ENCODE data around the gene ARPP21. TPM values are rescaled to one million over a fixed set of nuclear protein-coding genes. Genes with fewer than 3 reads are reported as not detected.

Gene ARPP21
- total and polyA plus RNA-seq, 2 donors (not counting 3 experiments of a cell fraction or from before 2014, with no cell fraction given): not detected

DNA sequence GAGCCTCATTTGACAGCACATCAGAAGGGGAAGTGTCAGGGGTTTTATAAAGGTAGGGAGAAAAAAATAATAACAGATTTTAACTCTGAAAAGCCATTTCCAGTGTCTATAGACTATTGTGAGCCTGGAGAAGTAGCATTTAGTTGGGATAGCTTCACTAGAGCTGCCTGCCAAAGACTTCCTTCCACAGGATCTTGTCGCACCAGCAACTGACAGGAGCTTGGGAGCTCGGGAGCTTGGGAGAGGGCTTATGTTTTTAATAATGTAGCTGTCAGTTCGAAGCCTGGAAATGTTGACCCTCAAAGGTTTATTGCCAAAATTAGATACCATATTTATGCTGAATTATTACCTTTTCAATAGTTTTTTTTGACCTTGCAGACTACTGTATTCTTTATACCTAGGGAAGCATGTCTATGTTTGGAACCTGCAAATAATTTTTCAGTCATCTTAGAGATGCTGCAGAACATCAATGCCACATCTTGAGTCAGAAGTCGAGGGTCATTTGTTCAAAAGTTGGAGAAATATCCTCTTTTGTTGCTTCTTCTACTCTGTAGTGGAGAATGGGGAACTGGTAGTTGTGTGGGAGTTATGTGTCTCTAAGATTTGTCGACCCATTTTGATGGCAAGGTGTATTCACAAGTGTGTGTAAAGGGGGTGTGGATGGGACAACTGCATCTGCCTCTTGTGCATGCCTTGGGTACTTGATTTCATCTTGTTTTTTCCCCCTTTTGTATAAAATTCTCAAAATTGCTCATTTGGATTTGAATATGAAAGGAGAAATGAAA is 41.7 kb downstream of the ARPP21 start:
- CTCF ChIA-PET: interaction anchor here (1.6 kb wide), 1 partner anchor 16 kb away, joined by 3 read pairs; no protein-coding TSS in a partner anchor
- dilution Hi-C loops (cut with MboI; ENCODE audit: extremely low pct_ligation_motif_present, low sequenced_read_pairs) (no loop called here), intact Hi-C loops (cut with micrococcal nuclease) (no loop called here)
- Histone ChIP-seq H3K4me2 (ENCODE audit: insufficient read depth, low read length) (no peak overlapping the region), H3K4me1 (ENCODE audit: control insufficient read depth, extremely low read depth, insufficient read depth, low read length) (no peaks in the 10 kb centered on the region), H3K27me3 (ENCODE audit: control insufficient read depth in 2 of 2, insufficient read depth in 2 of 2, low read length in 2 of 2) (peaks cover 2 to 24% of the 10 kb centered on the region in 2 experiments), H3K9me3 (replicated peaks; ENCODE audit: control insufficient read depth, insufficient read depth, low read length) (no peaks in the 10 kb centered on the region), H3K79me2 (ENCODE audit: control insufficient read depth, insufficient read depth, low read length) (no peaks in the 10 kb centered on the region), H3K9ac (replicated peaks; ENCODE audit: extremely low read depth, insufficient read depth, low read length) (no peak overlapping the region), H2AFZ (ENCODE audit: low read depth, low read length) (no peak overlapping the region), H3K36me3 (ENCODE audit: control insufficient read depth in 2 of 2, extremely low read depth in 1 of 2, insufficient read depth in 2 of 2, low read length in 2 of 2) (no peaks in the 10 kb centered on the region), H3K4me3 (replicated peaks in 1 of 3; ENCODE audit: insufficient read depth in 1 of 3, low read depth in 1 of 3, low read length in 3 of 3) (no peak overlapping the region), H3K27ac (ENCODE audit: insufficient read depth, low read depth, low read length) (no peak overlapping the region), H4K20me1 (replicated peaks; ENCODE audit: control insufficient read depth, extremely low read depth, insufficient read depth, low read length) (no peaks in the 10 kb centered on the region), H3K9me1 (replicated peaks; ENCODE audit: control insufficient read depth, extremely low read depth, insufficient read depth, low read length) (peaks cover 2% of the 10 kb centered on the region)
- FAIRE-seq: no peak
- no TSS peak for BruUV-seq (replicated peaks)
- TF ChIP-seq, protein P1, sequence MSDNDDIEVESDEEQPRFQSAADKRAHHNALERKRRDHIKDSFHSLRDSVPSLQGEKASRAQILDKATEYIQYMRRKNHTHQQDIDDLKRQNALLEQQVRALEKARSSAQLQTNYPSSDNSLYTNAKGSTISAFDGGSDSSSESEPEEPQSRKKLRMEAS (IDR thresholded peaks at IDR 0.05; ENCODE audit: insufficient read depth, insufficient read length): no peak
- no peak for TF ChIP-seq MYC (IDR thresholded peaks at IDR 0.05; ENCODE audit: low read depth, low read length)
- TF ChIP-seq FOS (IDR thresholded peaks at IDR 0.05; ENCODE audit: borderline replicate concordance, insufficient read depth, low read length): no peak
- TF ChIP-seq, protein P2, sequence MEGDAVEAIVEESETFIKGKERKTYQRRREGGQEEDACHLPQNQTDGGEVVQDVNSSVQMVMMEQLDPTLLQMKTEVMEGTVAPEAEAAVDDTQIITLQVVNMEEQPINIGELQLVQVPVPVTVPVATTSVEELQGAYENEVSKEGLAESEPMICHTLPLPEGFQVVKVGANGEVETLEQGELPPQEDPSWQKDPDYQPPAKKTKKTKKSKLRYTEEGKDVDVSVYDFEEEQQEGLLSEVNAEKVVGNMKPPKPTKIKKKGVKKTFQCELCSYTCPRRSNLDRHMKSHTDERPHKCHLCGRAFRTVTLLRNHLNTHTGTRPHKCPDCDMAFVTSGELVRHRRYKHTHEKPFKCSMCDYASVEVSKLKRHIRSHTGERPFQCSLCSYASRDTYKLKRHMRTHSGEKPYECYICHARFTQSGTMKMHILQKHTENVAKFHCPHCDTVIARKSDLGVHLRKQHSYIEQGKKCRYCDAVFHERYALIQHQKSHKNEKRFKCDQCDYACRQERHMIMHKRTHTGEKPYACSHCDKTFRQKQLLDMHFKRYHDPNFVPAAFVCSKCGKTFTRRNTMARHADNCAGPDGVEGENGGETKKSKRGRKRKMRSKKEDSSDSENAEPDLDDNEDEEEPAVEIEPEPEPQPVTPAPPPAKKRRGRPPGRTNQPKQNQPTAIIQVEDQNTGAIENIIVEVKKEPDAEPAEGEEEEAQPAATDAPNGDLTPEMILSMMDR (IDR thresholded peaks at IDR 0.05; ENCODE audit: extremely low read depth in 1 of 2, insufficient read depth in 1 of 2, low read depth in 1 of 2, low read length in 2 of 2): no peak
- no peak for TF ChIP-seq POLR2AphosphoS5 (IDR thresholded peaks at IDR 0.05; ENCODE audit: insufficient read depth, low read depth, low read length)
- no peak for TF ChIP-seq GATA2 (IDR thresholded peaks at IDR 0.05; ENCODE audit: insufficient read depth, insufficient read length, low read depth, low read length)
- TF ChIP-seq JUN (IDR thresholded peaks at IDR 0.05; ENCODE audit: borderline replicate concordance, insufficient read depth, insufficient read length, low read depth): no peak
- TF ChIP-seq POLR2A (IDR thresholded peaks at IDR 0.05; ENCODE audit: low read depth, low read length): no peak
- no peak for TF ChIP-seq EZH2 (IDR thresholded peaks at IDR 0.05; ENCODE audit: borderline replicate concordance, low read depth, low read length, severe bottlenecking)
- no peak for DNase-seq (ENCODE audit: low read depth, low spot score)
- POLR2A ChIA-PET: no interaction called here

All from endothelial cell of umbilical vein (primary cell).